HG02938 (cell line): ENCODE results near the gene TMED4.

Experiments used
- ATAC-seq: cut with Tn5 transposase; IDR thresholded peaks from one replicate; pipeline ENCODE4 v1.9.1; 2021; ENCODE audit warnings: mild to moderate bottlenecking, moderate library complexity; ENCODE audit not compliant: unreplicated experiment

The TMED4 gene

GRCh38 chr7:44541028-44541869, 40.8 kb downstream of the TMED4 start, which contains the start of gene NPC1L1:
Gene NPC1L1, minus strand, starts transcription at chr7:44541330. Its CDS starts 71 bp downstream, at chr7:44541259.
- no peak for ATAC-seq

GRCh38 chr7:44540592-44541027, 41.4 kb downstream of the TMED4 start:
- ATAC-seq = no peak

- no peak for ATAC-seq
These were observed 42.1 kb downstream of the TMED4 start for GRCh38 chr7:44539669-44540506.

- no peak for ATAC-seq
These were observed 43.0 kb downstream of the TMED4 start for GRCh38 chr7:44538798-44539668.

GRCh38 chr7:44538093-44538797, 43.8 kb downstream of the TMED4 start:
- no peak for ATAC-seq

- no peak for ATAC-seq
These were observed 44.6 kb downstream of the TMED4 start for GRCh38 chr7:44537442-44537841.

- ATAC-seq = no peak
These were observed 45.9 kb downstream of the TMED4 start for GRCh38 chr7:44536090-44536489.

GRCh38 chr7:44535348-44536064, 46.5 kb downstream of the TMED4 start:
- ATAC-seq = no peak

- no peak for ATAC-seq
These were observed 47.5 kb downstream of the TMED4 start for GRCh38 chr7:44534501-44534900.

- ATAC-seq = no peak
These were observed 47.9 kb downstream of the TMED4 start for GRCh38 chr7:44534087-44534486.

GRCh38 chr7:44533301-44534055, 48.6 kb downstream of the TMED4 start:
- ATAC-seq = no peak

GRCh38 chr7:44531421-44532380, 50.3 kb downstream of the TMED4 start:
- no peak for ATAC-seq

GRCh38 chr7:44530990-44531389, 51.0 kb downstream of the TMED4 start:
- ATAC-seq = no peak
